Urinary bladder (tissue), 4 donors: Measurements from ENCODE around the gene PAM16. TPM values are rescaled to one million over a fixed set of nuclear protein-coding genes. Genes with fewer than 3 reads are reported as not detected.
A peak's percentile ranks its signal among the peaks of the same experiment; 100 is the strongest.

Experiments used
- DNase-seq: peaks from one replicate; pipeline ENCODE4 v3.0.0-alpha.2; 2015; ENCODE audit errors: extremely low spot score
- H3K27ac ChIP-seq: one replicate; pipeline ENCODE4 v1.5.1; 2013; ENCODE audit warnings: low read depth, mild to moderate bottlenecking, moderate library complexity
- H3K36me3 ChIP-seq: one replicate; pipeline ENCODE4 v1.6.1; 2013; ENCODE audit warnings: mild to moderate bottlenecking, moderate library complexity; ENCODE audit not compliant: insufficient read depth
- H3K4me1 ChIP-seq: one replicate; pipeline ENCODE4 v1.6.1; 2013; ENCODE audit warnings: mild to moderate bottlenecking, moderate library complexity; ENCODE audit not compliant: insufficient read depth
- H3K4me3 ChIP-seq: one replicate; pipeline ENCODE4 v1.5.1; 2013; ENCODE audit warnings: low read depth, low read length
- WGBS: extraction: QIAGEN DNeasy Blood & Tissue Kit; methylation state at CpG from one replicate; pipeline ENCODE4 v1.1.7; 2013; 5-methylcytosine and 5-hydroxymethylcytosine counted together
- polyA plus RNA-seq: library from polyadenylated mRNA; stranded (reverse); fragments of 200-250 nt; gene quantifications from one replicate; pipeline ENCODE4 v1.2.3, GENCODE V29; 2013
- total RNA-seq: library from RNA; depleted of rRNA; stranded (reverse); fragments of >200 nt; gene quantifications from one replicate; pipeline ENCODE4 v1.2.3, GENCODE V29; 2014
- donor health status: healthy with polysubstance abuse.
- donor health status: healthy.

PAM16 gene
- total and polyA plus RNA-seq, 2 donors, result 8.6 to 48.9 TPM

DNA sequence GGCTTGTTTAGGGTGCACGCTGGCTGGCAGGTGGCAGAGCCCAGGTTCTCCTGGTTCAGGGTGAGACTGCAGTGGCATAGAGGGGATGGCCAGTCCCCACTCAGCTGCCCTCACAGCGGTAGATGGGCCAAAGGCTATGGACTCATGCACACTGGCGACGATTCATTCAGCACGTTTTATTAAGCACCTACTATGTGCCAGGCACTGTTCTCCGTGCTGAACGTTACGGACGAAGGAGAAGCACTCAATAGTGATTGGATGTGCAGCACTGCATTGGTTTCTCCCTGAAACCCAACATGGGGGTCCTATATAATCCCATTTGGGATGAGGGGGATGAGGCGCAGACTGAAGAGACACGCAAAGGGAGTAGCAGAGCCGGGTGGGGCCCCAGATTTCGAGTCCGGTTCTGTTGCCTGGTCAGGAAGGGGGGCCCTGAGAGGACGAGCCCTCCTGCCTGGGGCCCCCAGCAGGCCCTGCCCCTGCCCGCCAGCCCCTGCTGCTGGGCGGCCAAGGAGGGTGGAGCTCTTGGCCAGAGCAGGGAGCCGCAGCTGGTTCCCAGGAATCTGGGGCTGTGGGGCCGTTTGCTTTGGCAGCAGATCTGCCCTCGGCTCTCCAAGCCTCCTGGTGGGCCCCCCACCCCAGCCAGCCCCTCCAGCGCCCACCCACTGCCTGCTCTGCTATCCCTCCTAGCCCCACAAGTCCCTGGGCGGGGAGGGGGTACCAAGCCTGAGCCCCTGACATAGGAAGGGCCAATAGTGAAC lies 26.4 kb downstream of the PAM16 start:
- Histone ChIP-seq H3K4me1 (peaks cover 2% of the 10 kb centered on the region), H3K4me3 (no peak overlapping the region), H3K36me3 (no peaks in the 10 kb centered on the region), H3K27ac (peak overlapping the region; percentile 24)
- WGBS, result 50% methylated on average over 22 of the region's 22 CpGs
- no peak for DNase-seq

DNA sequence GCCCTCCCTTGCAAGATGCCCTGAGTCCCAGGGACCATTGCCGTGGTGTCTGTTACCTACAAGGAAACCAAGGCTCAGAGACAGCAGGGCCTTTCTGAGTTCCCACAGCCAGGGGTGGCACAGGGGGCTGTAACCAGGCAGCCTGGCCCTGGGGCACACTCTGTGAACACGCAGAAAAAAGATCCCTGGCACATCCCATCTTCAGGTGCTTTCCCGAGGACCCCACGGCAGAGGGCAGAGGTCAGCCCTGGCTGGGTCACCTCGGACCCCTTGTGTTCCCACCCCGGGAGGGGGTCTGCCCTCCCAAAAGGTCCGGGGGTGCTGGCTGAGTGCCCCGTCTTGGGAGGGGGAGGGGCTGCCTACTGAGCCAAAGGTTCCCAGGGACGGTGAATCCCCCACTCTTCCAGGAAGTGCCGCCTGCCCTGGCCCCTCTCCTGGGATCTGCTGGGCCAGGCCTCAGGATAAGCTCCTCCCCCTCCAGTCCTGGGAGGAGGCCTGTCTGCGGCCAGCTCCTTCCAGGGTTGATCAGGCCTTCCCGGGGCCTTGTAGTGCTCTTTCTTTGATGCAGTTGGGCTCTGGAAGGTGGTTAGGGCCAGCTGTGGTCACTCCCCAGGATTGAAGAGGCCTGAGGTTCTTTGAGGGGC lies 27.2 kb downstream of the PAM16 start:
- Histone ChIP-seq H3K4me3 (no peak overlapping the region), H3K36me3 (no peaks in the 10 kb centered on the region), H3K27ac (peak overlapping the region; percentile 83), H3K4me1 (peaks cover 2% of the 10 kb centered on the region)
- DNase-seq, result no peak
- WGBS, result 22% methylated on average over 12 of the region's 12 CpGs

DNA sequence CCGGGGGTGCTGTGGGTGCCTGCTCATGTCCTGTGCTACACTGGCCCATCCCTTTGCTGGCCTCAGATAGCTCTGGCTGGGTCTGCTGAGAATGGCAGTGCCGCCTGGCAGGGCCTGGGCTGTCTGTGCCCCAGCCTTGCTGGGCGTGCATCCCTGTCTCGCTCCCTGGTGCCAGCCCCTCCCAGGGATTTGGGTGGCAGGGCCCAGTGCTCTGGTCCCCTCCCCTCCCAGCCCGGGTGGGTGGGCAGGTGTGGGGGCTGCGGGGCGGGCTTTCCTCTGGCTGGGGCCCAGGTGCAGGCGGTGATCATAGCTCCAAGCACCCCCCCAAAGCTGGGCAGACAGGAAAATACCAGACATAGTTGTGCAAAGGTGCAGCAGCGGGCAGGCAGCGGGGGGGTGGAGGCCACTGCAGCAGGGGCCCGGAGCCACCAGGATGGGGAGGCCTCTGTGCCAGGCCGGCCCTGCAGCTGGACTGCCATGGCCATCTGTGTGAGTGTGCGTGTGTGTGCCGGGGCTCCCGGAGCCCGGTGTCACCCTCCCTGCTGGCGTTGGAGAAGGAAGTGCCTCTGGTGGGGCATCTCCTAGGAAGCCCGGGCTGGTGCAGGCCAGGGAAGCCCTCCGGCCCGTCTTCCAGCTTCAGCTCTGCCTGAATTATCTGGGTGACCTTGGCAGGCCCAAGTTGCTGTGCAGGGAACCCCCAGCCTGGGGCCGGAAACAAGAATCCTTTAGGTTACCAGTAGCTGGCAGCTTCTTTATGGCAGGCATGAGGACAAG lies 27.9 kb downstream of the PAM16 start:
- peak overlapping the region; percentile 83 for H3K27ac ChIP-seq
- no peaks in the 10 kb centered on the region for H3K36me3 ChIP-seq
- peaks cover 2% of the 10 kb centered on the region for H3K4me1 ChIP-seq
- DNase-seq, result no peak
- H3K4me3 ChIP-seq, result no peak overlapping the region
- 57% methylated on average over 21 of the region's 21 CpGs for whole genome bisulfite sequencing

DNA sequence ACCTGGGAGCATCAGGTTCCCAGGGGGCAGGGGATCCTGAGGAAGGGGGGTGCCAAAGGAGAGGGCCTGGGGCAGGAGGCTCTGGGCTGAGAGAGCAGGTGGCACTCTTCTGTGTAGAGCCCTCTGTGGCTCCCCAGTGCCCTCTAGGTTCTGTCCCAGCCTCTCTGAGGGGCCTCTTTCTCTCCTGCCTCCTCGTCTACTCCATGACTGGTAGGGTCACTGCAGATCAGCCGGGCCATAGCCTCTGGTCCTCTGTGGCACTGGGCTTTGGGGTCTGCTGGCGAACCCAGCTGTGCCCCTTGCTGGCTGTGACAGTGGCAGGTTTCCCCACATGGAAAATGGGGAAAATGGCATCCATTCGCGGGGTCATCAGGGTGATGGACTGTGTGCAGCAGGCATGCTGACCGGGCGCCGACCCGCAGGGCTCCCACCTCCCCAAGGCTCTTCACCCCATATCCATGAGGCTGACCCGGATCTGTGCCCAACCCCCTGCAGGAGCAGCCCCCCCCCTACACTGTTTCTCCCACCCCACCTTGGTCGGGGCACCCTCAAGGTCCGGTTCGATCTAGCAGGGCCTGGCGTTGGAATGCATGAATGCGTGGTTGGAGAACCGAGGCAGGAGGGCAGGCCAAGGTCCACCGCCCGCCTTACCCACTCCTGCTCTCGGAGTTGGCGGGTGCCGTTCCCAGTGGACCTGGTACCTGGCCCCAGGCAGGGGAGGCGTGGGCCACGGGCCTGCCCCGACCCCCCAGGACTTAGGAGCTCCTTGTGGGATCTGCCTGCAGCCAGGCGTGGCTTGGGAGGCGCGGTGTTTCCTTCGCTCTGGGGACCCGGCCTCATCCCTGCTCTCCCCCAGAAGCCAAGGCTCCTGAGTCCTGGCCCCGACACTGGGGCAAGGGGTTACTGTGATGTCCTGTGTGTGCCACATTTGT lies 28.7 kb downstream of the PAM16 start:
- 81% methylated on average over 30 of the region's 30 CpGs for WGBS
- no peak for DNase-seq
- no peak overlapping the region for H3K27ac ChIP-seq
- H3K36me3 ChIP-seq, result no peaks in the 10 kb centered on the region
- H3K4me1 ChIP-seq, result peaks cover 2% of the 10 kb centered on the region
- no peak overlapping the region for H3K4me3 ChIP-seq

DNA sequence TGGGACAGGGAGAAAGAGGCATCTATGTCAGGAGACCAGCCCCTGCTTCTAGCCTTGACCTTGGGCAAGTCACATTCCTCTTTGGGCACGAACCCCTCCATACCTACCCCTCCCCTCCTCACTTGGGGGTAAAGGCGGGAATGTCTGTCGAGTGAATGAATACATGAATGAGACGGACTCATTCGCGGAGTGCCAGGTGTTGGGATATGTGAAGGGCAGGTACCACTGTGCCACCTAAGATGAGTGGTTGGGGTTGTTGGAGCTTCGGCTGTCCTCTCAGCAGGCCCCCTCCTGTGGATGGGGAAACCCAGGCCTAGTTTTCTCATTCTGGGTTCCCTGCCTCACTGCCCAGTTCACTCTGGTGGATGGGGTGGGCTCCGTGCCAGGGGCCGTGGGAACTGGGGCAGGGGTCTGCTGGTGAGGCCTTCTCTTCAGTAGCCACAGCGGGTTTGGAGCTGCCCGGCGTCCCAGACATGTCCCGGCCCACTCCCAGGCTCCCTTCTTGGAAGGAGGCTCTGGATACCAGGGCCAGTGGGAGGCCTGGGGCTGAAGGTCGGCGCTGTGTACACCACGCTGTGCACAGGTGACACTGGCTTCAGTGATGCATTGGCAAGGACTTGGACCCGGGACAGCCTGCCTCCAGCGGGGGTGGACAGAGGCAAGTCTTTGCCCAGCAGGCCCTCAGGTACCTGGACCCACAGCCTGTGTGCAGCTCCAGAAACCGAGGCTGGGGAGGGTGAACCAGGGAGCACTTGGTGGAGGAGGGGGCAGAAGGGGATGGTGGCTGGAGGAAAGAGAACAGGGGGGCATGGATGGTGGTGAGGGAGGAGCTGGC lies 29.6 kb downstream of the PAM16 start:
- H3K4me1 ChIP-seq, result peaks cover 2% of the 10 kb centered on the region
- H3K4me3 ChIP-seq, result no peak overlapping the region
- no peak for DNase-seq
- H3K36me3 ChIP-seq, result no peaks in the 10 kb centered on the region
- peak overlapping the region; percentile 28 for H3K27ac ChIP-seq
- 84% methylated on average over 19 of the region's 19 CpGs for WGBS

DNA sequence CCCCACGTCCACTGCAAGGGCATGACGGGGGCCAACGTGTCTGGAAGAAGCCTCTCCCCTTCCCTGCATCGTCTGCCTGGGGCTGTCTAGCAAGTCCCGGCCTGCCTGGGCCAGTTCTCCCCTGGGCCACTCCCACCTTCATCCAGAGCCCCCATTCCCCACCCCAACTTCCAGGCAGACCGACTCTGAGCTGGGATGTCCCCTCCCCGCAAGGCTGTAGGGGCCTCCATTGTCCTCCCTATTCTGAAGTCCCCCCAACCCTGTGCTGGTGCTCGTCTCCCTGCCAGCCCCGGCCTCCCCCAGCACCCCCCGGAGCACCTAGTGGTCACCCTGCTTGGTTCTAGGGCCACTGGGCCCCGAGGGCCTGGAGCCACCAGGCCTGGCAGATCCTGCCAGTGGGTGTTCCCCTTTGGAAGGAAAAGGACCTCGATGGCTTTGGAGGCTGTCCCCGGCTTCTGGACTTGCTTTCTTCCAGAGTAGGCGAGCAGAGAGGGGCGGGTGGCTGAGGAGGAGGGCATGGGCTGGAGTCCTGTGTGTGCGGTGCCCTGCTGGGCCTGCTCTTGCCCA lies 30.5 kb downstream of the PAM16 start:
- peak overlapping the region; percentile 61 for H3K27ac ChIP-seq
- no peak overlapping the region for H3K4me3 ChIP-seq
- no peaks in the 10 kb centered on the region for H3K36me3 ChIP-seq
- 52% methylated on average over 16 of the region's 16 CpGs for WGBS
- peaks cover 2% of the 10 kb centered on the region for H3K4me1 ChIP-seq
- DNase-seq, result no peak

DNA sequence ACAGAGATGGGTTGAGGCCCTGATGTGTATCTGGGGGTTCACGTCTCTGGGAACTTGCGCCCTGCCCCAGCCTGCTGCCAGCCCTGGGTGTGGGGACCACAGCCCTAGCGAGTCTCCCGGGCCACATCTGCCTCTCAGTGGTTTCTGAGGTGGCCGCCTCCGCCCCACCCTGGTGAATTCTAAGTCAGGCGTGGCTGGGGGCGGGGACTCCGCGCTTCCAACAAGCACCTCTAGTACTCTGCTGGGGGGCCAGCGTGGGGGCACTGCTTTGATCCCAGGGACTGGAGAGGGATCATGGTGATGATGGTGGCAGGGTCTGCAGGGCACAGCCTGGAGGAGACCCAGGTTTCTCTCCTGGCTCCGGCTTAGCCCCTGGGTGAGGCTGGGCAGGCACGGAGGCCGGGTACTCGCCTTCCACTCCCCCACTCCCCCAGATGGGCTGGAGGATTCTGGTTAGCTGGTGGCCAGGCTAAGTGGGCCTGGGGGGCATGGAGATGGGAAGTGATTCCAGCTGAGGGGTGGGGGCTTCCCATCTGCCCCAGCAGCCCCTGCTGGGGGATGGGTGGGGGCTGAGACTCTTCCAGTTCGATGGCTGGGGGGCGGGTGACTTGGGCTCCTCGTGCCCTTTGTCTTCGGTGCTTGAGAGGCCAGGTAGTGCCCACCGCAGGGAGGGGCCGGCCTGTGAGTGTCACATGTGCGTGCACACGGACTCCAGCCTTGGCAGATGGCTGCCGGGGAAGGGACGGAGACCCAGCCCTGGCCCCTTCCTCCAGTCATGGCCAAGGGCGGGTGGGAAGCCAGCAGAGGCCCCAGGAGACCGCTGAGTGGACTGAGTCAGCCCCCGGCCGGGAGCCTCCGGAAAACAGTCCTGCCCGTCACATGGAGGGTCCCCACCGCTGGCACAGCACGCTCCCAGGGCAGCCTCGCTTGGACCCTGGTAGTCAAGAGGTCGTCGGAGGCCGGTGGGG lies 31.4 kb downstream of the PAM16 start:
- Histone ChIP-seq H3K27ac (peak overlapping the region; percentile 61), H3K4me3 (no peak overlapping the region), H3K4me1 (peaks cover 2% of the 10 kb centered on the region), H3K36me3 (no peaks in the 10 kb centered on the region)
- WGBS, result 46% methylated on average over 37 of the region's 37 CpGs
- no peak for DNase-seq

DNA sequence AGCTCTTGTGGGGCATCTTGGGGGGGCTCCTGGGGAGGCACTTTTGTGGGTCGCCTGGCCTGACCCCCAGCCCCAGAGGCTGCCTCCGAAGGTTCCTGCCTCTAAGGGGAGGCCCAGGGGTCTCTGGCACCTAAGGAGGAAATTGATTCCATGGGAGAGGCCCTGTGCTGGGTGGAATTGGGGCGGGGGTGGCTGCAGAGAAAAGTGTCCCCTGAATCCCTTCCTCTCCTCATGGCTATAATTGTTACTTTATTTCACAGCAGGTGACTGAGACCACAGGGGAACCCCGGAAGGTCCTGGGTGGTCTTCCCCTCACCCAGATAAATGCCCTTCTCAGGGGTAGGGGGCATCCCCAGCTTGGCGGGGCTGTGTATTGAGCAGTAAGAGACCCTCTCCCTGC lies 32.2 kb downstream of the PAM16 start:
- no peaks in the 10 kb centered on the region for H3K36me3 ChIP-seq
- 75% methylated on average over 5 of the region's 5 CpGs for WGBS
- H3K4me1 ChIP-seq, result peaks cover 2% of the 10 kb centered on the region
- DNase-seq, result no peak
- no peak overlapping the region for H3K4me3 ChIP-seq
- no peak overlapping the region for H3K27ac ChIP-seq

DNA sequence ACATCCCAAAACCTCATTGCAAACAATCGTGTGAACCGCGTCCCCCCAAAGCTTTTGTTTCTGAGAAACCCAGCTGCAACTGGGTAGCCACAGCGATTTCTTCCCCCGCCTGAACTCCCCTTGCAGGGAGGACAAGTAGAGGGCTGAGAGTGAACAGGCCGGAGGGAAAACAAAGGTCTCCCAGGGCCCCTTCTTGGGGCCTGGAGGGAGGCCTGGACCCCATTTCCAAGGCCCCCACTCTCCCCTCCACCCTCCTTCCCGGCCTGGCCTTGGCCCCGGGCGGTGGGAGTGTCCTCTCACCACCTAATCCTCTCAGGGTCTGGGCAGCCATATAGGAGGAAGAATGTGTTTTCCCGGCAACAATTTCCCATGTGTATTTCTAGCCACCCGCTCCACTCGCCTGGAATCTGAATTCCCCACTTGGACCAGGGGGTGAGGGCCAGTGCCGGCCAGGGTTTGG lies 32.6 kb downstream of the PAM16 start:
- no peak for DNase-seq
- Histone ChIP-seq H3K4me3 (no peak overlapping the region), H3K4me1 (peaks cover 2% of the 10 kb centered on the region), H3K36me3 (no peaks in the 10 kb centered on the region), H3K27ac (no peak overlapping the region)
- WGBS, result 27% methylated on average over 13 of the region's 13 CpGs

DNA sequence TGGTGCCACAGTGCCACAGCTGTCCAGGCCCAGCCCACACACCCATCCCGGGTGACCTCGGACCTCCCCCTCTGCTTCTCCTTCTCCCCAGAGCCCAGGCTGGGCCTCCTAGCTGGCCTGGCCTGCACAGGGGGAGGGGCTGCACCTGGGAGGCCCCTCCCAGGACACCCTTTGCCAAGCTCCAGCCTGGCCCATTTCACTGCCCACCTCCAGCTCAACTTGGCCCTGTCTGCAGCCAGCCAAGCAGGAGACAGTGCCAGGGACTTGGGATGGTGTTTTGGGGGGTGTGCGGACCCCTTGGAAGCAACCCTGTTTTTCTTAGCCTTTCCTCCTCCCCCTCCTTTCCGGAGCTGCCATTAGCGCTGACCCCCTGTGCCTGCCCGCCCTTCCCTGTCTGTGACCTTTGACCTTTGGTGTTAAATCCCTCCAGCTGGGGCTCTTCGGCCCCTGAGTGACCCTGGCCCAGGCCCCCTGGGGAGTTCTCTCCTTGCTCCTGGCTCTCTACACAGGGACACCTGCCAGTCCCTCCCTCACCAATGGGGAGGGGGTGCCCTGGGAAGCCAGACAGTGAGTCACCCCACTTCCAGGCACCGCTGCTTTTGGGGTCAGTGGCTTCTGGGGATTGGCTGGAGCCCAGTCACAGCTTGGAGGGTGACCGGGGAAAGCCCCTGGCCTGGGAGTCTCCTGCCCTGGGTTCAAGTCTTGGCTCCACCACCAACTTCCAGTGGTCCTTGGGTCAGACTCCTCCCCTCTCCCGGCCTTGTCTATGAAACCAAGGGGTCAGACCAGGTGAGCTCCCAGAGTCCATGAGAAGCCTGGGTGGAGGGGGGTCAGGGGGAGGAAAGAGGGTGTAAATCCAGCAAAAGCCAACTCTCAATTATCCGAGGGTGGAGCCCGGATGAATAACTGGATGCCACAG lies 33.3 kb downstream of the PAM16 start:
- no peaks in the 10 kb centered on the region for H3K36me3 ChIP-seq
- no peak overlapping the region for H3K4me3 ChIP-seq
- no peak for DNase-seq
- no peak overlapping the region for H3K27ac ChIP-seq
- peaks cover 2% of the 10 kb centered on the region for H3K4me1 ChIP-seq
- 32% methylated on average over 12 of the region's 12 CpGs for WGBS
